Activated T-cell treated with anti-CD3 and anti-CD28 coated beads, Interleukin-2, amount 50 U/mL, for 72 hours (primary cell): ENCODE measurements around the gene WDPCP. TPM values are rescaled to one million over a fixed set of nuclear protein-coding genes. Genes with fewer than 3 reads are reported as not detected.
"Not testable (repeated sequence)": the region's sequence is repeated elsewhere in the genome, so short reads cannot be mapped to it uniquely, and the experiment has no call there.

Experiments used
- ATAC-seq, 2 donors: fragments of 150-1000 bp; cut with Tn5 transposase; replicated peaks in 1 of 2; 2 replicates each; pipeline ENCODE4 v1.10.0; 2021; ENCODE audit warnings: moderate library complexity in 2 of 2, mild to moderate bottlenecking in 1 of 2
- DNase-seq, 2 donors: peaks; one replicate each; pipeline ENCODE4 v3.0.0; 2021 to 2022; ENCODE audit warnings: mixed read lengths in 1 of 2
- H3K27ac Mint-ChIP-seq: one replicate; pipeline ENCODE4 v1.8.0; 2022; ENCODE audit warnings: mild to moderate bottlenecking, moderate library complexity, mixed read lengths
- H3K27me3 Mint-ChIP-seq: one replicate; pipeline ENCODE4 v1.8.0; 2022; ENCODE audit warnings: low read depth, mixed read lengths
- H3K36me3 Mint-ChIP-seq, 2 donors: one replicate each; pipeline ENCODE4 v1.8.0; 2022; ENCODE audit warnings: mixed read lengths in 2 of 2, mild to moderate bottlenecking in 1 of 2; ENCODE audit not compliant: insufficient read depth in 2 of 2
- H3K4me1 Mint-ChIP-seq: one replicate; pipeline ENCODE4 v1.8.0; 2022; ENCODE audit warnings: low read depth, mixed read lengths
- H3K4me3 Mint-ChIP-seq, 2 donors: one replicate each; pipeline ENCODE4 v1.8.0; 2022; ENCODE audit warnings: mild to moderate bottlenecking in 2 of 2, mixed read lengths in 2 of 2, moderate library complexity in 2 of 2
- H3K9me3 Mint-ChIP-seq, 2 donors: one replicate each; pipeline ENCODE4 v1.8.0; 2022; ENCODE audit warnings: mixed read lengths in 2 of 2
- total RNA-seq, 2 donors: library from RNA; stranded (reverse); gene quantifications; one replicate each; pipeline ENCODE4 v1.2.3, GENCODE V29; 2022

The WDPCP gene
- total RNA-seq, 2 donors from 2014 or later, result 7.0 to 10.0 TPM

GRCh38 chr2:63287956-63288355 lies 300.3 kb downstream of the WDPCP start:
- Mint-ChIP-seq H3K27ac (no peak overlapping the region), H3K9me3 (peaks cover 10 to 12% of the 10 kb centered on the region in 2 donors)
- ATAC-seq, result no peak

GRCh38 chr2:63286520-63286919 lies 301.8 kb downstream of the WDPCP start:
- DNase-seq, H3K27ac Mint-ChIP-seq, H3K27me3 Mint-ChIP-seq, H3K4me1 Mint-ChIP-seq, ATAC-seq, H3K4me3 Mint-ChIP-seq: not testable (repeated sequence)
- peaks cover 8 to 19% of the 10 kb centered on the region in 2 donors for H3K36me3 Mint-ChIP-seq
- peaks cover 10 to 16% of the 10 kb centered on the region in 2 donors for H3K9me3 Mint-ChIP-seq

More at GRCh38 chr2:63287956-63288355, 300.3 kb downstream of the WDPCP start:
- Mint-ChIP-seq H3K36me3 (peaks cover 8 to 19% of the 10 kb centered on the region in 2 donors), H3K4me3 (no peak overlapping the region), H3K4me1 (no peaks in the 10 kb centered on the region), H3K27me3 (no peaks in the 10 kb centered on the region)
- DNase-seq, result no peak

- peaks cover 19 to 32% of the 10 kb centered on the region in 2 donors for H3K9me3 Mint-ChIP-seq
- no peak for DNase-seq
- H3K36me3 Mint-ChIP-seq, result peaks cover 18 to 24% of the 10 kb centered on the region in 2 donors
- no peak overlapping the region for H3K27ac Mint-ChIP-seq
- H3K4me1 Mint-ChIP-seq, result no peaks in the 10 kb centered on the region
- H3K4me3 Mint-ChIP-seq, result no peak overlapping the region
- no peaks in the 10 kb centered on the region for H3K27me3 Mint-ChIP-seq
- ATAC-seq, result no peak
Measured at GRCh38 chr2:63283273-63283672, 305.0 kb downstream of the WDPCP start.

GRCh38 chr2:63272560-63272959 lies 315.7 kb downstream of the WDPCP start:
- no peaks in the 10 kb centered on the region for H3K27me3 Mint-ChIP-seq
- H3K36me3 Mint-ChIP-seq, result peaks cover 13 to 22% of the 10 kb centered on the region in 2 donors
- H3K4me1 Mint-ChIP-seq, result no peaks in the 10 kb centered on the region
- peak overlapping the region; percentile 77 for H3K27ac Mint-ChIP-seq
- no peak overlapping the region for H3K4me3 Mint-ChIP-seq
- no peak for DNase-seq
- no peak for ATAC-seq
- H3K9me3 Mint-ChIP-seq, result peaks cover 26% of the 10 kb centered on the region in 2 donors

- Mint-ChIP-seq H3K4me1 (no peaks in the 10 kb centered on the region), H3K9me3 (peaks cover 20 to 24% of the 10 kb centered on the region in 2 donors), H3K27ac (no peak overlapping the region), H3K36me3 (peaks cover 13 to 20% of the 10 kb centered on the region in 2 donors), H3K4me3 (no peak overlapping the region), H3K27me3 (no peaks in the 10 kb centered on the region)
- ATAC-seq (no peak), DNase-seq (no peak)
Measured at GRCh38 chr2:63270717-63271116, 317.6 kb downstream of the WDPCP start.

GRCh38 chr2:63268946-63269345 lies 319.3 kb downstream of the WDPCP start:
- DNase-seq, result no peak
- H3K27me3 Mint-ChIP-seq, result no peaks in the 10 kb centered on the region
- peaks cover 13 to 19% of the 10 kb centered on the region in 2 donors for H3K9me3 Mint-ChIP-seq
- H3K4me3 Mint-ChIP-seq, result no peak overlapping the region
- peaks cover 10 to 15% of the 10 kb centered on the region in 2 donors for H3K36me3 Mint-ChIP-seq
- H3K27ac Mint-ChIP-seq, result no peak overlapping the region
- no peaks in the 10 kb centered on the region for H3K4me1 Mint-ChIP-seq
- no peak for ATAC-seq

- Mint-ChIP-seq H3K4me3 (no peak overlapping the region), H3K4me1 (no peaks in the 10 kb centered on the region), H3K27me3 (no peaks in the 10 kb centered on the region), H3K27ac (no peak overlapping the region), H3K36me3 (peaks cover 0 to under 1% of the 10 kb centered on the region in 2 donors), H3K9me3 (peaks cover under 1 to 4% of the 10 kb centered on the region in 2 donors)
- DNase-seq (no peak), ATAC-seq (no peak)
Measured at GRCh38 chr2:63261137-63261621, 327.1 kb downstream of the WDPCP start.

GRCh38 chr2:63257473-63257872 lies 330.8 kb downstream of the WDPCP start:
- ATAC-seq (peak in 1 of 2 donors; percentile 80), DNase-seq (peak in 1 of 2 donors; percentile 9)
- H3K27me3 Mint-ChIP-seq, result no peaks in the 10 kb centered on the region
- no peak overlapping the region for H3K4me3 Mint-ChIP-seq
- H3K9me3 Mint-ChIP-seq, result peaks cover 2 to 10% of the 10 kb centered on the region in 2 donors
- H3K36me3 Mint-ChIP-seq, result peaks cover 2 to 4% of the 10 kb centered on the region in 2 donors
- H3K27ac Mint-ChIP-seq, result peak overlapping the region; percentile 38
- H3K4me1 Mint-ChIP-seq, result no peaks in the 10 kb centered on the region

GRCh38 chr2:63249161-63249560 lies 339.1 kb downstream of the WDPCP start:
- no peak for DNase-seq
- peaks cover 10 to 26% of the 10 kb centered on the region in 2 donors for H3K9me3 Mint-ChIP-seq

GRCh38 chr2:63242747-63243146 lies 345.5 kb downstream of the WDPCP start:
- no peaks in the 10 kb centered on the region for H3K4me1 Mint-ChIP-seq
- DNase-seq (no peak), ATAC-seq (no peak)
- H3K36me3 Mint-ChIP-seq, result no peaks in the 10 kb centered on the region
- no peak overlapping the region for H3K27ac Mint-ChIP-seq
- no peaks in the 10 kb centered on the region for H3K27me3 Mint-ChIP-seq
- no peaks in the 10 kb centered on the region for H3K9me3 Mint-ChIP-seq
- H3K4me3 Mint-ChIP-seq, result no peak overlapping the region

More at GRCh38 chr2:63249161-63249560, 339.1 kb downstream of the WDPCP start:
- no peaks in the 10 kb centered on the region for H3K4me1 Mint-ChIP-seq
- H3K27ac Mint-ChIP-seq, result no peak overlapping the region
- H3K27me3 Mint-ChIP-seq, result no peaks in the 10 kb centered on the region
- ATAC-seq, result no peak
- no peak overlapping the region for H3K4me3 Mint-ChIP-seq
- H3K36me3 Mint-ChIP-seq, result peaks cover 6 to 11% of the 10 kb centered on the region in 2 donors

GRCh38 chr2:63225964-63226686 lies 362.2 kb downstream of the WDPCP start:
- H3K4me3 Mint-ChIP-seq, result no peak overlapping the region
- H3K9me3 Mint-ChIP-seq, result peaks cover 1 to 4% of the 10 kb centered on the region in 2 donors
- ATAC-seq (no peak), DNase-seq (no peak)
- H3K4me1 Mint-ChIP-seq, result no peaks in the 10 kb centered on the region
- H3K36me3 Mint-ChIP-seq, result peaks cover 0 to 4% of the 10 kb centered on the region in 2 donors
- no peaks in the 10 kb centered on the region for H3K27me3 Mint-ChIP-seq
- no peak overlapping the region for H3K27ac Mint-ChIP-seq

GRCh38 chr2:63218800-63219526 lies 369.3 kb downstream of the WDPCP start:
- no peaks in the 10 kb centered on the region for H3K27me3 Mint-ChIP-seq
- H3K4me1 Mint-ChIP-seq, result no peaks in the 10 kb centered on the region
- ATAC-seq (no peak), DNase-seq (no peak)
- peaks cover 4 to 10% of the 10 kb centered on the region in 2 donors for H3K9me3 Mint-ChIP-seq
- peaks cover 0 to 4% of the 10 kb centered on the region in 2 donors for H3K36me3 Mint-ChIP-seq
- no peak overlapping the region for H3K27ac Mint-ChIP-seq
- H3K4me3 Mint-ChIP-seq, result no peak overlapping the region

GRCh38 chr2:63195310-63195709 lies 393.0 kb downstream of the WDPCP start:
- no peak overlapping the region for H3K4me3 Mint-ChIP-seq
- no peak overlapping the region for H3K27ac Mint-ChIP-seq
- H3K9me3 Mint-ChIP-seq, result peaks cover 0 to 4% of the 10 kb centered on the region in 2 donors
- no peak for ATAC-seq
- H3K36me3 Mint-ChIP-seq, result no peaks in the 10 kb centered on the region
- H3K4me1 Mint-ChIP-seq, result no peaks in the 10 kb centered on the region
- DNase-seq, result no peak
- H3K27me3 Mint-ChIP-seq, result no peaks in the 10 kb centered on the region
